ENCODE results near the gene BAG3. TPM values are rescaled to one million over a fixed set of nuclear protein-coding genes. Genes with fewer than 3 reads are reported as not detected.

The BAG3 gene
- polyA plus RNA-seq, 1 donor from 2014 or later = 0.61 TPM

DNA sequence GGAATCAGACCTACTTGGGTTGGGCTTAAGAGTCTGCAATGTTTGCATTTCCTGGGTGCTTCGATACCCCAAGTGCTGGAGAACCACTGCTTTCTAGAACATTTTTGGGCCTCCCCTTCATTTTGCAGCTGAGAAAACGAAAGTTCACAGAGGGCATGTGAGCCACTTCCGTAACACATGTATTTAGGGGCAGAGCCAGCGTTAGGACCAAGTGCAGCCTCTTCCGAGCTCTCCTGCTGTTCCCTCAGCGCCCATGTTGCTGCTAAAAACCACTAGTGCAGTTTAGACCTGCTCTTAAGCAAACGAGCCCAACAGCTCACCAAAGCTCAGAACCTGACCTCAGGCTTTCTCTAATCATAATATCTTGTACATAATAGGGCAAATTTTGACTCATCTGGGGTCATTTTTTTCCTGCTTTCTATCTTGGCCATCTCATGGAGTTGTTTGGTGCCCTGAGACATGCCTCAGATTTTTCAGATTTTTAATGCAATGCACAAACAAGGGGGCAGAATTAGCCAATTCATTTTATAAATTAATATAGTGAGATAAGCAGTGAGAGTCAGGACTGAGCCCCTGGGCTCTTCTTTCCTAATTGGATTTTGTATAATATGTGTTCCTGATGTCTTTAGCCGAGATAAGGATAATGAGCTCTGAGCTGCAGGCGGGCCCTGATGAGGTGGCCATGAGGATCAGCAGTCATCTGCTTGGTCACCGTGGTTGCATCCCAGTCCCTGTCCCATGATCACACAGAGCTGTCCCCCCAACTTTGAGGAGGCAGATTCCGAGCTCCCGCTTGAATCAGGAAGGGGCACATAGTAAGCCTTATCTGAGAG, 12.9 kb downstream of the BAG3 start:
- Histone ChIP-seq H3K4me3 (ENCODE audit: low read length) (no peak overlapping the region), H3K9me2 (ENCODE audit: insufficient read depth, low read length) (no peaks in the 10 kb centered on the region), H3K27ac (ENCODE audit: low read length) (no peak overlapping the region), H3F3A (ENCODE audit: insufficient read depth, low read length, poor library complexity, severe bottlenecking) (no peaks in the 10 kb centered on the region), H2AFZ (ENCODE audit: low read depth, low read length) (no peak overlapping the region), H3K4me2 (ENCODE audit: low read length) (no peak overlapping the region), H3K36me3 (ENCODE audit: insufficient read depth, low read length) (no peaks in the 10 kb centered on the region), H3K27me3 (ENCODE audit: insufficient read depth, low read depth, low read length) (no peaks in the 10 kb centered on the region), H3K9me3 (ENCODE audit: low read length) (no peaks in the 10 kb centered on the region), H3K79me2 (replicated peaks; ENCODE audit: insufficient read depth, low read length) (no peaks in the 10 kb centered on the region), H4K20me1 (ENCODE audit: insufficient read depth) (no peaks in the 10 kb centered on the region), H3K9ac (ENCODE audit: low read length) (no peak overlapping the region)
- TF ChIP-seq POLR2AphosphoS5 (IDR thresholded peaks at IDR 0.05) (no peak), EP300 (conservative IDR thresholded peaks at IDR 0.05; ENCODE audit: poor library complexity, severe bottlenecking) (no peak), MXI1 (conservative IDR thresholded peaks at IDR 0.05; ENCODE audit: poor library complexity, severe bottlenecking) (no peak), RAD21 (conservative IDR thresholded peaks at IDR 0.05) (no peak), SMC3 (conservative IDR thresholded peaks at IDR 0.05; ENCODE audit: poor library complexity) (no peak), TAF1 (IDR thresholded peaks at IDR 0.05; ENCODE audit: low read depth) (no peak), EZH2 (IDR thresholded peaks at IDR 0.05; ENCODE audit: borderline replicate concordance, insufficient read depth, low read length, poor library complexity, severe bottlenecking) (no peak)
- TF ChIP-seq, protein P1, sequence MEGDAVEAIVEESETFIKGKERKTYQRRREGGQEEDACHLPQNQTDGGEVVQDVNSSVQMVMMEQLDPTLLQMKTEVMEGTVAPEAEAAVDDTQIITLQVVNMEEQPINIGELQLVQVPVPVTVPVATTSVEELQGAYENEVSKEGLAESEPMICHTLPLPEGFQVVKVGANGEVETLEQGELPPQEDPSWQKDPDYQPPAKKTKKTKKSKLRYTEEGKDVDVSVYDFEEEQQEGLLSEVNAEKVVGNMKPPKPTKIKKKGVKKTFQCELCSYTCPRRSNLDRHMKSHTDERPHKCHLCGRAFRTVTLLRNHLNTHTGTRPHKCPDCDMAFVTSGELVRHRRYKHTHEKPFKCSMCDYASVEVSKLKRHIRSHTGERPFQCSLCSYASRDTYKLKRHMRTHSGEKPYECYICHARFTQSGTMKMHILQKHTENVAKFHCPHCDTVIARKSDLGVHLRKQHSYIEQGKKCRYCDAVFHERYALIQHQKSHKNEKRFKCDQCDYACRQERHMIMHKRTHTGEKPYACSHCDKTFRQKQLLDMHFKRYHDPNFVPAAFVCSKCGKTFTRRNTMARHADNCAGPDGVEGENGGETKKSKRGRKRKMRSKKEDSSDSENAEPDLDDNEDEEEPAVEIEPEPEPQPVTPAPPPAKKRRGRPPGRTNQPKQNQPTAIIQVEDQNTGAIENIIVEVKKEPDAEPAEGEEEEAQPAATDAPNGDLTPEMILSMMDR (IDR thresholded peaks at IDR 0.05; ENCODE audit: poor library complexity, severe bottlenecking) = no peak
- TF ChIP-seq, protein P2, sequence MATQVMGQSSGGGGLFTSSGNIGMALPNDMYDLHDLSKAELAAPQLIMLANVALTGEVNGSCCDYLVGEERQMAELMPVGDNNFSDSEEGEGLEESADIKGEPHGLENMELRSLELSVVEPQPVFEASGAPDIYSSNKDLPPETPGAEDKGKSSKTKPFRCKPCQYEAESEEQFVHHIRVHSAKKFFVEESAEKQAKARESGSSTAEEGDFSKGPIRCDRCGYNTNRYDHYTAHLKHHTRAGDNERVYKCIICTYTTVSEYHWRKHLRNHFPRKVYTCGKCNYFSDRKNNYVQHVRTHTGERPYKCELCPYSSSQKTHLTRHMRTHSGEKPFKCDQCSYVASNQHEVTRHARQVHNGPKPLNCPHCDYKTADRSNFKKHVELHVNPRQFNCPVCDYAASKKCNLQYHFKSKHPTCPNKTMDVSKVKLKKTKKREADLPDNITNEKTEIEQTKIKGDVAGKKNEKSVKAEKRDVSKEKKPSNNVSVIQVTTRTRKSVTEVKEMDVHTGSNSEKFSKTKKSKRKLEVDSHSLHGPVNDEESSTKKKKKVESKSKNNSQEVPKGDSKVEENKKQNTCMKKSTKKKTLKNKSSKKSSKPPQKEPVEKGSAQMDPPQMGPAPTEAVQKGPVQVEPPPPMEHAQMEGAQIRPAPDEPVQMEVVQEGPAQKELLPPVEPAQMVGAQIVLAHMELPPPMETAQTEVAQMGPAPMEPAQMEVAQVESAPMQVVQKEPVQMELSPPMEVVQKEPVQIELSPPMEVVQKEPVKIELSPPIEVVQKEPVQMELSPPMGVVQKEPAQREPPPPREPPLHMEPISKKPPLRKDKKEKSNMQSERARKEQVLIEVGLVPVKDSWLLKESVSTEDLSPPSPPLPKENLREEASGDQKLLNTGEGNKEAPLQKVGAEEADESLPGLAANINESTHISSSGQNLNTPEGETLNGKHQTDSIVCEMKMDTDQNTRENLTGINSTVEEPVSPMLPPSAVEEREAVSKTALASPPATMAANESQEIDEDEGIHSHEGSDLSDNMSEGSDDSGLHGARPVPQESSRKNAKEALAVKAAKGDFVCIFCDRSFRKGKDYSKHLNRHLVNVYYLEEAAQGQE (IDR thresholded peaks at IDR 0.05; ENCODE audit: borderline replicate concordance) = no peak

DNA sequence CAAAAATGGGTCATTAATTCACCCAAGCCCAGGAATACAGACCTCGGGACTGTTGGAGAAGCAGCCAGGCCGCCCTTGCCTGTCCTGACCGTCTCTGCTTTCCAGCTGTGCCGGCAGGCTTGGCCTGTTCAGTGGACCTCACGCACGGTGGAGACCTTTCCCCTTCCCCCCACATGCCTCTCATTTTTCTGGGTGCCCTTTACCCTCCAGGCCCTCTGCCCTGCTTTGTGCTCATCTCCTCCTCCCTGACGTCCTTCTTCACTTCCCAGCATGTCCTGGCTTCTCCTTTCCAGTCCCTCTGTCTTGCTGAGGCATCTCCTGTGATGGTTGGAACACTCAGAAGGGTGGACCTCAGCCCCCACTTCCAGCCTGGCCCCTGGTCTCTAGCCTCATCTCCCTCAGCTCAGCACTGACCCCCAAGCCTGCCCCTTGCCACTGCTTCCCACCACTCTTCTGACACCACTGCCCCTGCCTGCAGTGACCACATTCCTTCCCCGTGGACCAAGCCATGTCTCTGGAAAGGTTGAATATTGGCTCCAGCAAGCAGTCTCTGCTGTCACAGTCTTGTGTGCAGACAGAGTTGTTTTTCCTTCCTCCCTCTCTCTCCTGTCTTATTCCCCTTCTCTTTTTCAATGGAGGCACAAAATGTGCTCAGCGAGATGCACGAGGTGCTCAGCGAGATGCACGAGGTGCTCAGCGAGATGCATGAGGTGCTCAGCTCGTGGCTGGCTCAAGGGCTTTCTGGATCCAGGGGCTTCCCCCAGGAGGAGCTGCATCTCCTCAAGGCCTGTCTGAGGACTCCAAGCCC, 14.9 kb downstream of the BAG3 start:
- no peaks in the 10 kb centered on the region for H3K9me2 ChIP-seq (ENCODE audit: insufficient read depth, low read length)
- no peaks in the 10 kb centered on the region for H4K20me1 ChIP-seq (ENCODE audit: insufficient read depth)
- no peaks in the 10 kb centered on the region for H3K36me3 ChIP-seq (ENCODE audit: insufficient read depth, low read length)
- no peak overlapping the region for H3K9ac ChIP-seq (ENCODE audit: low read length)
- no peak overlapping the region for H2AFZ ChIP-seq (ENCODE audit: low read depth, low read length)
- H3K4me2 ChIP-seq (ENCODE audit: low read length) = no peak overlapping the region
- no peak overlapping the region for H3K4me3 ChIP-seq (ENCODE audit: low read length)
- H3K79me2 ChIP-seq (replicated peaks; ENCODE audit: insufficient read depth, low read length) = no peaks in the 10 kb centered on the region
- no peaks in the 10 kb centered on the region for H3F3A ChIP-seq (ENCODE audit: insufficient read depth, low read length, poor library complexity, severe bottlenecking)
- H3K27ac ChIP-seq (ENCODE audit: low read length) = no peak overlapping the region
- no peaks in the 10 kb centered on the region for H3K9me3 ChIP-seq (ENCODE audit: low read length)
- no peak for TF ChIP-seq SMC3 (conservative IDR thresholded peaks at IDR 0.05; ENCODE audit: poor library complexity)
- no peak for TF ChIP-seq MXI1 (conservative IDR thresholded peaks at IDR 0.05; ENCODE audit: poor library complexity, severe bottlenecking)
- TF ChIP-seq, protein P1 (IDR thresholded peaks at IDR 0.05; ENCODE audit: poor library complexity, severe bottlenecking) = no peak
- no peak for TF ChIP-seq RAD21 (conservative IDR thresholded peaks at IDR 0.05)
- TF ChIP-seq, protein P2 (IDR thresholded peaks at IDR 0.05; ENCODE audit: borderline replicate concordance) = no peak
- TF ChIP-seq EP300 (conservative IDR thresholded peaks at IDR 0.05; ENCODE audit: poor library complexity, severe bottlenecking) = no peak
- TF ChIP-seq EZH2 (IDR thresholded peaks at IDR 0.05; ENCODE audit: borderline replicate concordance, insufficient read depth, low read length, poor library complexity, severe bottlenecking) = no peak
- TF ChIP-seq POLR2AphosphoS5 (IDR thresholded peaks at IDR 0.05) = no peak
- TF ChIP-seq TAF1 (IDR thresholded peaks at IDR 0.05; ENCODE audit: low read depth) = no peak
- H3K27me3 ChIP-seq (ENCODE audit: insufficient read depth, low read depth, low read length) = no peaks in the 10 kb centered on the region

All from neural cell (in vitro differentiated cells).